ENCODE measurements around the gene DNM3. TPM values are rescaled to one million over a fixed set of nuclear protein-coding genes. Genes with fewer than 3 reads are reported as not detected.

DNM3 gene
- total RNA-seq, 1 experiment from 2014 or later, result 1.2 TPM

- CTCF ChIA-PET, result no interaction called here
- H3K36me3 Mint-ChIP-seq (ENCODE audit: insufficient read depth, unreplicated experiment), result no peaks in the 10 kb centered on the region
- no peaks in the 10 kb centered on the region for H3K9me3 Mint-ChIP-seq (ENCODE audit: low read depth, unreplicated experiment)
- H3K27ac Mint-ChIP-seq (ENCODE audit: unreplicated experiment), result no peak overlapping the region
- no TSS peak for BruUV-seq (replicated peaks)
- no peak for DNase-seq
- H3K4me3 Mint-ChIP-seq (ENCODE audit: low read depth, unreplicated experiment), result no peak overlapping the region
- no peaks in the 10 kb centered on the region for H3K27me3 Mint-ChIP-seq (ENCODE audit: unreplicated experiment)
- peaks cover 16% of the 10 kb centered on the region for H3K4me1 Mint-ChIP-seq (ENCODE audit: low read depth, unreplicated experiment)
- intact Hi-C loops (cut with micrococcal nuclease; ENCODE audit: unreplicated experiment), result no loop called here
- no peak for TF ChIP-seq CTCF (IDR thresholded peaks at IDR 0.05; ENCODE audit: unreplicated experiment)
Measured at GRCh38 chr1:172185211-172185610, 343.9 kb downstream of the DNM3 start.

GRCh38 chr1:172185996-172186395, 344.7 kb downstream of the DNM3 start:
- no peak for DNase-seq
- intact Hi-C loops (cut with micrococcal nuclease; ENCODE audit: unreplicated experiment), result no loop called here
- Mint-ChIP-seq H3K4me1 (ENCODE audit: low read depth, unreplicated experiment) (peaks cover 12% of the 10 kb centered on the region), H3K27me3 (ENCODE audit: unreplicated experiment) (no peaks in the 10 kb centered on the region), H3K9me3 (ENCODE audit: low read depth, unreplicated experiment) (no peaks in the 10 kb centered on the region), H3K4me3 (ENCODE audit: low read depth, unreplicated experiment) (no peak overlapping the region), H3K27ac (ENCODE audit: unreplicated experiment) (no peak overlapping the region), H3K36me3 (ENCODE audit: insufficient read depth, unreplicated experiment) (no peaks in the 10 kb centered on the region)
- CTCF ChIA-PET, result no interaction called here
- no peak for TF ChIP-seq CTCF (IDR thresholded peaks at IDR 0.05; ENCODE audit: unreplicated experiment)
- no TSS peak for BruUV-seq (replicated peaks)

- H3K36me3 Mint-ChIP-seq (ENCODE audit: insufficient read depth, unreplicated experiment), result no peaks in the 10 kb centered on the region
- no peak overlapping the region for H3K4me3 Mint-ChIP-seq (ENCODE audit: low read depth, unreplicated experiment)
- no TSS peak for BruUV-seq (replicated peaks)
- H3K4me1 Mint-ChIP-seq (ENCODE audit: low read depth, unreplicated experiment), result no peaks in the 10 kb centered on the region
- H3K27me3 Mint-ChIP-seq (ENCODE audit: unreplicated experiment), result no peaks in the 10 kb centered on the region
- TF ChIP-seq CTCF (IDR thresholded peaks at IDR 0.05; ENCODE audit: unreplicated experiment), result no peak
- peaks cover 14% of the 10 kb centered on the region for H3K9me3 Mint-ChIP-seq (ENCODE audit: low read depth, unreplicated experiment)
- no peak for DNase-seq
- intact Hi-C loops (cut with micrococcal nuclease; ENCODE audit: unreplicated experiment), result no loop called here
- CTCF ChIA-PET, result no interaction called here
- no peak overlapping the region for H3K27ac Mint-ChIP-seq (ENCODE audit: unreplicated experiment)
Measured at GRCh38 chr1:172201572-172201971, 360.3 kb downstream of the DNM3 start.

- peaks cover 6% of the 10 kb centered on the region for H3K9me3 Mint-ChIP-seq (ENCODE audit: low read depth, unreplicated experiment)
- no peak for DNase-seq
- TF ChIP-seq CTCF (IDR thresholded peaks at IDR 0.05; ENCODE audit: unreplicated experiment), result no peak
- intact Hi-C loops (cut with micrococcal nuclease; ENCODE audit: unreplicated experiment), result no loop called here
- no peak overlapping the region for H3K4me3 Mint-ChIP-seq (ENCODE audit: low read depth, unreplicated experiment)
- no TSS peak for BruUV-seq (replicated peaks)
- CTCF ChIA-PET, result interaction anchor here (0.5 kb wide), 1 partner anchor 132 kb away, joined by 3 read pairs; no protein-coding TSS in a partner anchor
- no peaks in the 10 kb centered on the region for H3K36me3 Mint-ChIP-seq (ENCODE audit: insufficient read depth, unreplicated experiment)
- no peaks in the 10 kb centered on the region for H3K27me3 Mint-ChIP-seq (ENCODE audit: unreplicated experiment)
- H3K27ac Mint-ChIP-seq (ENCODE audit: unreplicated experiment), result no peak overlapping the region
- no peaks in the 10 kb centered on the region for H3K4me1 Mint-ChIP-seq (ENCODE audit: low read depth, unreplicated experiment)
Measured at GRCh38 chr1:172203135-172203823, 362.0 kb downstream of the DNM3 start.
